ENCODE data around the gene GNAQ. TPM values are rescaled to one million over a fixed set of nuclear protein-coding genes. Genes with fewer than 3 reads are reported as not detected.
"Not testable (repeated sequence)": the region's sequence is repeated elsewhere in the genome, so short reads cannot be mapped to it uniquely, and the experiment has no call there.

GNAQ gene
- total and polyA plus RNA-seq, 4 donors: 24.6 to 86.2 (median 51.4) TPM

DNA sequence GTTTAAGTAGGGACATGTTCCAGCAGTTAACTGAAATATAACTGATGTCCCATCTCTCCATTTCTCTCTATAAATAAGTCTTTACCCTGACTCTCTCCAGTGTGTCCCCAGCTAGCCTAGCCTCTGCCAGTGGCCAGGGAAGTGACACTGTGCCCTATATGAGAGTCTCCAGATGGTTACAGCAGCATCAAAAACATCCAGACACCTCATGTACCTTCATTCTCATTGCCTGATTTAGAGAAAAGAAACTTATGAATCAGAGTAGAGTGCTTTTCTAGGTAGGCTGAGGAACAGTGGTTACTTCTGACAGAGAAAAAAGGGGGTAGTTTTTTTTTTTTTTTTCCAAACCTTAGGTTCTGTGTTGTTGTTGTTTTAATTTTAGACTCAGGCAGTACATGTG is 148.5 kb downstream of the GNAQ start:
- Histone ChIP-seq H3K36me3 (ENCODE audit: control insufficient read depth in 4 of 4, insufficient read depth in 4 of 4, low read length in 4 of 4) (no peaks in the 10 kb centered on the region), H3K4me3 (no peak overlapping the region), H3K27ac (ENCODE audit: low read depth in 1 of 2, low read length in 1 of 2) (no peak overlapping the region), H3K4me1 (ENCODE audit: control insufficient read depth in 5 of 5, insufficient read depth in 5 of 5, low read length in 5 of 5) (peaks cover 4 to 16% (median 5%) of the 10 kb centered on the region in 5 donors), H3K9me3 (ENCODE audit: control insufficient read depth in 4 of 4, insufficient read depth in 3 of 4, low read length in 3 of 4) (no peaks in the 10 kb centered on the region), H3K27me3 (ENCODE audit: control insufficient read depth in 3 of 3, insufficient read depth in 3 of 3, low read length in 2 of 3) (no peaks in the 10 kb centered on the region), H3K9ac (ENCODE audit: insufficient read depth in 1 of 2, low read length in 2 of 2) (no peak overlapping the region)
- TF ChIP-seq, protein P1, sequence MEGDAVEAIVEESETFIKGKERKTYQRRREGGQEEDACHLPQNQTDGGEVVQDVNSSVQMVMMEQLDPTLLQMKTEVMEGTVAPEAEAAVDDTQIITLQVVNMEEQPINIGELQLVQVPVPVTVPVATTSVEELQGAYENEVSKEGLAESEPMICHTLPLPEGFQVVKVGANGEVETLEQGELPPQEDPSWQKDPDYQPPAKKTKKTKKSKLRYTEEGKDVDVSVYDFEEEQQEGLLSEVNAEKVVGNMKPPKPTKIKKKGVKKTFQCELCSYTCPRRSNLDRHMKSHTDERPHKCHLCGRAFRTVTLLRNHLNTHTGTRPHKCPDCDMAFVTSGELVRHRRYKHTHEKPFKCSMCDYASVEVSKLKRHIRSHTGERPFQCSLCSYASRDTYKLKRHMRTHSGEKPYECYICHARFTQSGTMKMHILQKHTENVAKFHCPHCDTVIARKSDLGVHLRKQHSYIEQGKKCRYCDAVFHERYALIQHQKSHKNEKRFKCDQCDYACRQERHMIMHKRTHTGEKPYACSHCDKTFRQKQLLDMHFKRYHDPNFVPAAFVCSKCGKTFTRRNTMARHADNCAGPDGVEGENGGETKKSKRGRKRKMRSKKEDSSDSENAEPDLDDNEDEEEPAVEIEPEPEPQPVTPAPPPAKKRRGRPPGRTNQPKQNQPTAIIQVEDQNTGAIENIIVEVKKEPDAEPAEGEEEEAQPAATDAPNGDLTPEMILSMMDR (IDR thresholded peaks at IDR 0.05; ENCODE audit: control extremely low read depth, extremely low read depth): no peak
- DNase-seq (no peak), ATAC-seq (ENCODE audit: insufficient read depth, low FRiP score) (no peak)

DNA sequence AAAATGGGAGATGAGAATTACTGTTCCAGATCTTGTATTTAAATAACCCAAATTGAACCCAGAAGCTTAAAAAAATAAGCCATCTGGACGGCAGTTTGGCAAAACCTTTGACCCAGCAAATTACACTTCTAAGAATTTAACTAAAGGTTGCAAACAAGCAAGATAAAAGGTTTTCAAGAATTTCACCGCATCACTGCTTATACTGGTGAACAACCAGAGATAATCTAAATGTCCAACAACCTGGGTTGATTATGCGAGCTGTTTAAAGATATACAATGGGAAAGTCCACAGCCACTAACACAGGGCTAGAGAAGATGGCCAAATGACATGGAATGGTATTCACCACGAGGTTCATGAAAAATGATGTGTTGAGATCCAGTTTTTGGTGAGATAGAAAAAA is 149.3 kb downstream of the GNAQ start:
- H3K36me3 ChIP-seq (ENCODE audit: control insufficient read depth in 4 of 4, insufficient read depth in 4 of 4, low read length in 4 of 4): peaks cover 0 to 3% (median 0%) of the 10 kb centered on the region in 4 donors
- DNase-seq (no peak), ATAC-seq (ENCODE audit: insufficient read depth, low FRiP score) (no peak)
- H3K9ac ChIP-seq (ENCODE audit: insufficient read depth in 1 of 2, low read length in 2 of 2): no peak overlapping the region
- no peak overlapping the region for H3K4me3 ChIP-seq
- 79 to 83% methylated on average over 4 of the region's 4 CpGs for WGBS, 2 donors
- H3K27ac ChIP-seq (ENCODE audit: low read depth in 1 of 2, low read length in 1 of 2): no peak overlapping the region
- H3K9me3 ChIP-seq (ENCODE audit: control insufficient read depth in 4 of 4, insufficient read depth in 3 of 4, low read length in 3 of 4): no peaks in the 10 kb centered on the region
- H3K27me3 ChIP-seq (ENCODE audit: control insufficient read depth in 3 of 3, insufficient read depth in 3 of 3, low read length in 2 of 3): no peaks in the 10 kb centered on the region
- TF ChIP-seq, protein P1 (IDR thresholded peaks at IDR 0.05; ENCODE audit: control extremely low read depth, extremely low read depth): no peak
- peaks cover 4 to 16% (median 5%) of the 10 kb centered on the region in 5 donors for H3K4me1 ChIP-seq (ENCODE audit: control insufficient read depth in 5 of 5, insufficient read depth in 5 of 5, low read length in 5 of 5)

DNA sequence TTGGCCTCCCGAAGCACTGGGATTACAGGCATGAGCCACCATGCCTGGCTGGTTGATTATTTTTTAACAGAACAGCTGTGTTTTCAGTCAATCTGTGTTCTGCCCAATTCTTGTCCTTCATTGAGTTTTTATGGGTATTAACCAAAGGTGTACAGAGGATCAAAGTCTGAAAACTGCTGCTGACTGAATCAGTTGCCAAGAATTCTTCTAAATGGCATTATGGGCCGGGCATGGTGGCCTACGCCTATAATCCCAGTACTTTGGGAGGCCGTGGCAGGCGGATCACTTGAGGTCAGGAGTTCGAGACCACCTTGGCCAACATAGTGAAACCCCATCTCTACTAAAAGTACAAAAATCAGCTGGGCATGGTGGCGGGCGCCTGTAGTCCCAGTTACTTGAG is 150.0 kb downstream of the GNAQ start:
- 97 to 98% methylated on average over 8 of the region's 8 CpGs for WGBS, 2 donors
- not testable (repeated sequence) for H3K27ac ChIP-seq (ENCODE audit: low read depth in 1 of 2, low read length in 1 of 2); H3K9me3 ChIP-seq (ENCODE audit: control insufficient read depth in 4 of 4, insufficient read depth in 3 of 4, low read length in 3 of 4); H3K9ac ChIP-seq (ENCODE audit: insufficient read depth in 1 of 2, low read length in 2 of 2); H3K36me3 ChIP-seq (ENCODE audit: control insufficient read depth in 4 of 4, insufficient read depth in 4 of 4, low read length in 4 of 4); DNase-seq; H3K27me3 ChIP-seq (ENCODE audit: control insufficient read depth in 3 of 3, insufficient read depth in 3 of 3, low read length in 2 of 3); ATAC-seq (ENCODE audit: insufficient read depth, low FRiP score); H3K4me3 ChIP-seq
- H3K4me1 ChIP-seq (ENCODE audit: control insufficient read depth in 5 of 5, insufficient read depth in 5 of 5, low read length in 5 of 5): peaks cover 4 to 22% (median 5%) of the 10 kb centered on the region in 5 donors

DNA sequence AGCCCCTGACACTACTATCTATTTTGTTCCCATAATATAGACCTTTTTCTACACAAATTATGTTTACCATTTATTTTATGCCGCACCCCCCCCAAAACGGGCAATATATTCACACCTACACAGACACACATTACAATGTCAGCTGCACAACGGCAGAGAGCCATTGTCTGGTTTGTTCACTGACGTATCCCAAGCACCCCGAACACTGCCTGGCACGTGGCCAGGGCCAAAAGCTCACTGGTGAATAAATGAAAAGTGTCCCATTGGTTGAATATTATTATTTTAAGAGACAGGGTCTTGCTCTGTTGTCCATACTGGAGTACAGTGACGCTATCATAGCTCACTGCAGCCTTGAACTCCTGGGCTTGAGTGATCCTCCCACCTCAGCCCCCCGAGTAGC is 150.5 kb downstream of the GNAQ start:
- Histone ChIP-seq H3K27me3 (ENCODE audit: control insufficient read depth in 3 of 3, insufficient read depth in 3 of 3, low read length in 2 of 3) (no peaks in the 10 kb centered on the region), H3K27ac (ENCODE audit: low read depth in 1 of 2, low read length in 1 of 2) (no peak overlapping the region), H3K9ac (ENCODE audit: insufficient read depth in 1 of 2, low read length in 2 of 2) (no peak overlapping the region), H3K4me3 (no peak overlapping the region), H3K36me3 (ENCODE audit: control insufficient read depth in 4 of 4, insufficient read depth in 4 of 4, low read length in 4 of 4) (peaks cover 0 to 3% (median 0%) of the 10 kb centered on the region in 4 donors), H3K4me1 (ENCODE audit: control insufficient read depth in 5 of 5, insufficient read depth in 5 of 5, low read length in 5 of 5) (peaks cover 4 to 27% (median 5%) of the 10 kb centered on the region in 5 donors), H3K9me3 (ENCODE audit: control insufficient read depth in 4 of 4, insufficient read depth in 3 of 4, low read length in 3 of 4) (no peaks in the 10 kb centered on the region)
- TF ChIP-seq, protein P1 (IDR thresholded peaks at IDR 0.05; ENCODE audit: control extremely low read depth, extremely low read depth): no peak
- WGBS, 2 donors: 80% methylated on average over 8 of the region's 8 CpGs
- DNase-seq: no peak
- ATAC-seq (ENCODE audit: insufficient read depth, low FRiP score): no peak
